ENCODE results near the gene F2R. TPM values are rescaled to one million over a fixed set of nuclear protein-coding genes. Genes with fewer than 3 reads are reported as not detected.

The F2R gene
- polyA plus RNA-seq, 1 donor (not counting 4 experiments of a cell fraction or from before 2014, with no cell fraction given): 56.8 TPM

GRCh38 chr5:76717222-76718083 is 1.5 kb downstream of the F2R start:
- peak overlapping the region; percentile 75 for H3K27ac ChIP-seq (ENCODE audit: control insufficient read depth, insufficient read depth, low read length)
- H3K79me2 ChIP-seq (ENCODE audit: control insufficient read depth, insufficient read depth, low read length): peaks cover 44% of the 10 kb centered on the region
- no peaks in the 10 kb centered on the region for H3K9me1 ChIP-seq (ENCODE audit: control insufficient read depth, extremely low read depth, insufficient read depth, low read length)
- peak overlapping the region; percentile 88 for H3K9ac ChIP-seq (ENCODE audit: control insufficient read depth, extremely low read depth, insufficient read depth, low read length)
- peak overlapping the region; percentile 93 to 97 (median 93) for H3K4me3 ChIP-seq (ENCODE audit: control insufficient read depth in 2 of 3, extremely low read depth in 1 of 3, insufficient read depth in 2 of 3, low read depth in 1 of 3, low read length in 3 of 3)
- H3K36me3 ChIP-seq (ENCODE audit: control insufficient read depth in 2 of 2, extremely low read depth in 1 of 2, insufficient read depth in 2 of 2, low read length in 2 of 2): no peaks in the 10 kb centered on the region
- H3K4me2 ChIP-seq (ENCODE audit: control insufficient read depth, extremely low read depth, insufficient read depth, low read depth, low read length): peak overlapping the region; percentile 98
- DNase-seq (ENCODE audit: low read depth, low spot score) (no peak), FAIRE-seq (no peak)
- H4K20me1 ChIP-seq (ENCODE audit: control insufficient read depth, extremely low read depth, insufficient read depth, low read length): no peaks in the 10 kb centered on the region
- TF ChIP-seq CTCF (optimal IDR thresholded peaks at IDR 0.05 in 1 of 3, IDR thresholded peaks at IDR 0.05 in 1 of 3, conservative IDR thresholded peaks at IDR 0.05 in 1 of 3; ENCODE audit: extremely low read depth in 1 of 3, insufficient read depth in 2 of 3, low read length in 3 of 3) (no peak), EZH2 (IDR thresholded peaks at IDR 0.05; ENCODE audit: low read length) (no peak)
- H3K4me1 ChIP-seq (ENCODE audit: control insufficient read depth, extremely low read depth, insufficient read depth, low read length): peaks cover 12% of the 10 kb centered on the region
- dilution Hi-C loops (cut with MboI; ENCODE audit: extremely low pct_ligation_motif_present, low sequenced_read_pairs): no loop called here
- peaks cover 5% of the 10 kb centered on the region for H3K27me3 ChIP-seq (ENCODE audit: control insufficient read depth, extremely low read depth, insufficient read depth, low read length)
- no peaks in the 10 kb centered on the region for H3K9me3 ChIP-seq (ENCODE audit: control insufficient read depth, low read depth, low read length)
- H2AFZ ChIP-seq (ENCODE audit: control insufficient read depth, low read length): no peak overlapping the region

- Histone ChIP-seq H2AFZ (ENCODE audit: control insufficient read depth, low read length) (no peak overlapping the region), H3K36me3 (ENCODE audit: control insufficient read depth in 2 of 2, extremely low read depth in 1 of 2, insufficient read depth in 2 of 2, low read length in 2 of 2) (no peaks in the 10 kb centered on the region), H3K4me3 (ENCODE audit: control insufficient read depth in 2 of 3, extremely low read depth in 1 of 3, insufficient read depth in 2 of 3, low read depth in 1 of 3, low read length in 3 of 3) (no peak overlapping the region), H3K79me2 (ENCODE audit: control insufficient read depth, insufficient read depth, low read length) (peaks cover 49% of the 10 kb centered on the region), H3K9me3 (ENCODE audit: control insufficient read depth, low read depth, low read length) (no peaks in the 10 kb centered on the region), H3K27ac (ENCODE audit: control insufficient read depth, insufficient read depth, low read length) (no peak overlapping the region), H3K9me1 (ENCODE audit: control insufficient read depth, extremely low read depth, insufficient read depth, low read length) (no peaks in the 10 kb centered on the region), H3K4me2 (ENCODE audit: control insufficient read depth, extremely low read depth, insufficient read depth, low read depth, low read length) (no peak overlapping the region), H3K27me3 (ENCODE audit: control insufficient read depth, extremely low read depth, insufficient read depth, low read length) (peaks cover 5% of the 10 kb centered on the region), H3K4me1 (ENCODE audit: control insufficient read depth, extremely low read depth, insufficient read depth, low read length) (peaks cover 12% of the 10 kb centered on the region), H4K20me1 (ENCODE audit: control insufficient read depth, extremely low read depth, insufficient read depth, low read length) (no peaks in the 10 kb centered on the region), H3K9ac (ENCODE audit: control insufficient read depth, extremely low read depth, insufficient read depth, low read length) (no peak overlapping the region)
- TF ChIP-seq EZH2 (IDR thresholded peaks at IDR 0.05; ENCODE audit: low read length): no peak
- TF ChIP-seq CTCF (optimal IDR thresholded peaks at IDR 0.05 in 1 of 3, IDR thresholded peaks at IDR 0.05 in 1 of 3, conservative IDR thresholded peaks at IDR 0.05 in 1 of 3; ENCODE audit: extremely low read depth in 1 of 3, insufficient read depth in 2 of 3, low read length in 3 of 3): no peak
- no peak for DNase-seq (ENCODE audit: low read depth, low spot score)
- FAIRE-seq: no peak
- dilution Hi-C loops (cut with MboI; ENCODE audit: extremely low pct_ligation_motif_present, low sequenced_read_pairs): no loop called here
Observed at GRCh38 chr5:76718381-76718832, 2.5 kb downstream of the F2R start.

Data from keratinocyte (primary cell).